ENCODE results near the gene DSCAM.

DNA sequence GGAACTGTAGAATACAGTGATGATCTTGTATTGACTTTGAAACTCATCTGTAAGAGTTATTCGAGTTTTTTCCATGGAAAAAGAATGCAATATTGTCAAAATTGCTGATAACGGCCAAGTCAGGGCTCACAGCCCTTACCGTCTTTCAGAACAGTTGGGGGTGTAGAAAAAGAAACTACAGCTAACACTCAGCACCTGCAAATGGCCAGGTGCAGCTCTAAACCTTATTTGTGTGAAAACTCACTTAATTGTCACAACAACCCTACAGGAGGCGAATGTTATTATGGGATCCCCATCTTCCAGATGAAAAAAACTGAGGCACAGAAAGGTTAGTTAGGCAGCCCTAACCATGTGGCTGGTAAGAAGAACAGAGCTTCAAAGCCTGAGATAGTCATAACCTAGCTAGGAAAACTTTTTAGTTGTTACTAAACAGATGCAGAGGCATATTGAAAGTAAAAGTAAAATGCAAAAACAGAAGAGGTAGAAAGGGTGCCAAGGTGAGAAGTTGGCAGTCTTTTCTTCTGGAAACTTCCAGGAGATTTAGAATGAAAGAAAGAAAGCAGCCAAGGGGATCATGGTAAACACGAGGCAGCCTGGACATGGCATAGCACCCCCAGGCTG is 76.4 kb downstream of the DSCAM start:
- TF ChIP-seq POLR2AphosphoS5 (IDR thresholded peaks at IDR 0.05; ENCODE audit: low read depth, low read length) = no peak
- no peak for TF ChIP-seq TAF1 (IDR thresholded peaks at IDR 0.05; ENCODE audit: borderline replicate concordance, low read depth, low read length)
